Esophagus squamous epithelium (tissue), 5 donors: ENCODE measurements around the gene CENPS. TPM values are rescaled to one million over a fixed set of nuclear protein-coding genes. Genes with fewer than 3 reads are reported as not detected.
"Not testable (repeated sequence)": the region's sequence is repeated elsewhere in the genome, so short reads cannot be mapped to it uniquely, and the experiment has no call there.

ENCODE experiments used
- DNase-seq: peaks from one replicate; lab custom pipeline; 2025; lab: John Stamatoyannopoulos, UW
- H3K27ac ChIP-seq, 4 donors: fragments of 200-600 bp; sonication (generic); one replicate each; pipeline ENCODE4 v1.5.1; 2016 to 2019; ENCODE audit warnings: mild to moderate bottlenecking in 1 of 4
- H3K27me3 ChIP-seq, 4 donors: fragments of 200-600 bp; sonication (generic); 1 replicate in 3 of 4; 2 replicates in 1 of 4; pipeline versions ENCODE4 v1.5.1 to v1.6.0; 2017 to 2021; ENCODE audit warnings: antibody characterized with exemption in 1 of 4
- H3K36me3 ChIP-seq, 3 donors: fragments of 200-600 bp; sonication (generic); one replicate each; pipeline ENCODE4 v1.5.1; 2016 to 2019
- H3K4me1 ChIP-seq, 3 donors: fragments of 200-600 bp; sonication (generic); one replicate each; pipeline ENCODE4 v1.5.1; 2017 to 2019
- H3K4me3 ChIP-seq, 4 donors: fragments of 200-600 bp; sonication (generic); 1 replicate in 3 of 4; 2 replicates in 1 of 4; pipeline ENCODE4 v1.5.1; 2016 to 2019; ENCODE audit warnings: mild to moderate bottlenecking in 2 of 4, moderate library complexity in 1 of 4
- H3K9me3 ChIP-seq, 3 donors: fragments of 200-600 bp; sonication (generic); one replicate each; pipeline ENCODE4 v1.5.1; 2016 to 2019
- POLR2A ChIP-seq, 4 donors: fragments of 450-650 bp; IDR thresholded peaks; one replicate each; pipeline ENCODE4 v1.6.1; 2017; ENCODE audit warnings: antibody characterized with exemption in 4 of 4, mild to moderate bottlenecking in 4 of 4, moderate library complexity in 3 of 4
- WGBS, 2 donors: methylation state at CpG; one replicate each; pipeline ENCODE4 v1.1.5; 2018; 5-methylcytosine and 5-hydroxymethylcytosine counted together
- intact Hi-C: fragments of 100-400 bp; cut with DNase I; formaldehyde crosslinking; loops from one replicate; pipeline ENCODE4 v1.15.0; 2022
- total RNA-seq, 4 donors: library from RNA; depleted of rRNA; stranded (reverse); fragments of >200 nt; gene quantifications; one replicate each; pipeline ENCODE4 v1.1.0, GENCODE V29; 2016
- TF ChIP-seq, protein P1 (sequence below), 6 experiments: fragments of 450-650 bp in 4 of 6; fragments of 200-600 bp in 2 of 6; sonication (generic) in 2 of 6; IDR thresholded peaks; one replicate each; pipeline ENCODE4 v1.5.1; 2016 to 2019; ENCODE audit warnings: antibody characterized with exemption in 6 of 6, mild to moderate bottlenecking in 4 of 6, moderate library complexity in 4 of 6
- donor health status: DM: yes; HTN: yes; CAD: no.

Gene CENPS
- total RNA-seq, 4 donors from 2014 or later = 5.6 to 15.7 (median 6.1) TPM

DNA sequence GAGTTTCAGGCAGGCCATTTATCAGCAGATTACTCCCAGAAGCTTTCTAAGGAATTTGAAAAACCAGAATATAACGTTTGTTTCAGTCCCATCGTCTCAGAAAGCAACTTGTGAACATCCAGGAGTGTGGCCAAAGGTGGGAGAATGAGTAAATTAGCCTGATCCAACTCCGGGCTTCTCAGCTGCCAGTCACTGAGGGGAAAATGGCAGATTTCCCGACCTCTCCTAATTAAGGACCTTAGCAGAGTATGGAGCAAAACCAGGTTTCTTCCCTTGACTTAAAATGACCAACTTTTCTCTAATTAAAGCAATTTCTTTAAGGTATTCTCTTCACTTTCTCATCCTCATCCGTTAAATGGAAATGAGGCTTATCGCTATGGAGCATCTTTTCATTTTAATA, 20.6 kb downstream of the CENPS start:
- TF ChIP-seq POLR2A (IDR thresholded peaks at IDR 0.05) = no peak
- TF ChIP-seq, protein P1, sequence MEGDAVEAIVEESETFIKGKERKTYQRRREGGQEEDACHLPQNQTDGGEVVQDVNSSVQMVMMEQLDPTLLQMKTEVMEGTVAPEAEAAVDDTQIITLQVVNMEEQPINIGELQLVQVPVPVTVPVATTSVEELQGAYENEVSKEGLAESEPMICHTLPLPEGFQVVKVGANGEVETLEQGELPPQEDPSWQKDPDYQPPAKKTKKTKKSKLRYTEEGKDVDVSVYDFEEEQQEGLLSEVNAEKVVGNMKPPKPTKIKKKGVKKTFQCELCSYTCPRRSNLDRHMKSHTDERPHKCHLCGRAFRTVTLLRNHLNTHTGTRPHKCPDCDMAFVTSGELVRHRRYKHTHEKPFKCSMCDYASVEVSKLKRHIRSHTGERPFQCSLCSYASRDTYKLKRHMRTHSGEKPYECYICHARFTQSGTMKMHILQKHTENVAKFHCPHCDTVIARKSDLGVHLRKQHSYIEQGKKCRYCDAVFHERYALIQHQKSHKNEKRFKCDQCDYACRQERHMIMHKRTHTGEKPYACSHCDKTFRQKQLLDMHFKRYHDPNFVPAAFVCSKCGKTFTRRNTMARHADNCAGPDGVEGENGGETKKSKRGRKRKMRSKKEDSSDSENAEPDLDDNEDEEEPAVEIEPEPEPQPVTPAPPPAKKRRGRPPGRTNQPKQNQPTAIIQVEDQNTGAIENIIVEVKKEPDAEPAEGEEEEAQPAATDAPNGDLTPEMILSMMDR (IDR thresholded peaks at IDR 0.05) = no peak
- Histone ChIP-seq H3K36me3 (no peaks in the 10 kb centered on the region), H3K4me1 (peaks cover 0 to 17% (median 8%) of the 10 kb centered on the region in 3 donors), H3K4me3 (no peak overlapping the region), H3K9me3 (no peaks in the 10 kb centered on the region), H3K27me3 (no peaks in the 10 kb centered on the region), H3K27ac (no peak overlapping the region)
- intact Hi-C loops = no loop called here
- DNase-seq = no peak
- 41% methylated on average over 6 of the region's 6 CpGs for WGBS, 2 donors

DNA sequence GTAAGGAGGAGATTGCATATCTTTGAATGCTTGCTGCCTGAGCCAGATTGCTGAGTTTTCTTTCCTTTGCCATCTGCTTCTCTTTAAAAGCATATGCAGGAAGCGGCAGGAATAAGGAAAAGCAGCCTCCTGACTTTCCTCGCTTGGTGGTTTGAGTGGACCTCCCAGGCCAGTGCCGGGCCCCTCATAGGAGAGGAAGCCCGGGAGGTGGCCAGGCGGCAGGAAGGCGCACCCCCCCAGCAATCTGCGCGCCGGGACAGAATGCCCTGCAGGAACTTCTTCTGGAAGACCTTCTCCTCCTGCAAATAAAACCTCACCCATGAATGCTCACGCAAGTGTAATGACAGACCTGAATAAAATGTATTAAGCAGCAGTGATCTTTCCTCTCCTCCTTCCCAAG, 21.1 kb downstream of the CENPS start:
- Histone ChIP-seq H3K27ac (no peak overlapping the region), H3K27me3 (no peaks in the 10 kb centered on the region), H3K36me3 (no peaks in the 10 kb centered on the region), H3K4me3 (peak overlapping the region in 1 of 4 donors; percentile 40), H3K4me1 (peaks cover 0 to 22% (median 8%) of the 10 kb centered on the region in 3 donors), H3K9me3 (no peaks in the 10 kb centered on the region)
- TF ChIP-seq, protein P1 (IDR thresholded peaks at IDR 0.05) = no peak
- no peak for TF ChIP-seq POLR2A (IDR thresholded peaks at IDR 0.05)
- no peak for DNase-seq
- 2 to 4% methylated on average over 5 to 10 of the region's 10 CpGs for WGBS, 2 donors
- intact Hi-C loops = no loop called here

DNA sequence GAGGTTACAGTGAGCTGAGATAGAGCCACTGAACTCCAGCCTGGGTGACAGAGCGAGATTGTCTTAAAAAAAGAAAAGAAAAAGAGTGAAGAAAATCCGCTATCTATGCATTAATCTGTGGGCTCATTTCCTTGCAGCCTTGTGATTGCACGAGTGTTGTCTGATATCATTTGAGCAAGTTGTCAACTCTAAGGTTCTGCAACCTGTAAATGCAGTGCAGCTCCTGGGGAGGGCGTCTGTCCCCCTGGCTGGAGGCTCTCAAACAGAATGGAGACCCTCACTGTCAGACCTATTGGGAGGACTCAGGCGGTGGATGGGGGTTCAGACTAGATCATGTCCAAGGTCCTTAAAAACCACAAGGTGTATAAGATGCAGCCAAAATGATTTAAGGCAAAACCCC, 25.8 kb downstream of the CENPS start:
- no peak for DNase-seq
- intact Hi-C loops = no loop called here
- no peak overlapping the region for H3K4me3 ChIP-seq
- H3K27ac ChIP-seq = no peak overlapping the region
- 61 to 73% methylated on average over 5 of the region's 5 CpGs for WGBS, 2 donors
- H3K27me3 ChIP-seq = no peaks in the 10 kb centered on the region
- no peaks in the 10 kb centered on the region for H3K9me3 ChIP-seq
- peaks cover 4 to 54% (median 34%) of the 10 kb centered on the region in 3 donors for H3K4me1 ChIP-seq
- H3K36me3 ChIP-seq = peaks cover 0 to 12% (median 0%) of the 10 kb centered on the region in 3 donors
- no peak for TF ChIP-seq POLR2A (IDR thresholded peaks at IDR 0.05)
- TF ChIP-seq, protein P1 (IDR thresholded peaks at IDR 0.05) = no peak

DNA sequence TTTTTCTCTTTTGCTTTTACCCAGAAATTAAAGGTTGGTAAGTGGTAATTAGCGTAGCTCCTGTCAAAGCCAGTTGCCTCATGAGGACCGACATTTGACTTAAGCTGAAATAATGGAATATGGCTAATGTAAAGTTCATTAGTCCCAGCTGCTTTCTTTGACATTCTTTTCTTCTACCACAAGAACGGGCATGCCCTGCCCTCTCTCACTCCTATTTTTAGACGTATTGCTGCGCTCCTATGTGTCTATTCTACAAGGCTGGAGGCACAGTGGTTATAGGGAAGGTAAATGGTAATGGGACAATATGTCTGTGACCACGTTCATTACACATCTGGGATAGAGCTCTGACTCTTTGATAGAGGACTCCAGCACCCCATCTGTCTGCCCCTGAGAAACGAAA, 26.4 kb downstream of the CENPS start:
- peak overlapping the region; percentile 69 to 77 (median 74) for H3K27ac ChIP-seq
- no peaks in the 10 kb centered on the region for H3K27me3 ChIP-seq
- peaks cover 4 to 48% (median 28%) of the 10 kb centered on the region in 3 donors for H3K4me1 ChIP-seq
- H3K4me3 ChIP-seq = no peak overlapping the region
- no peak for DNase-seq
- no peaks in the 10 kb centered on the region for H3K9me3 ChIP-seq
- 44 to 46% methylated on average over 7 of the region's 7 CpGs for WGBS, 2 donors
- peaks cover 0 to 19% (median 0%) of the 10 kb centered on the region in 3 donors for H3K36me3 ChIP-seq
- intact Hi-C loops = no loop called here
- no peak for TF ChIP-seq POLR2A (IDR thresholded peaks at IDR 0.05)
- TF ChIP-seq, protein P1 (IDR thresholded peaks at IDR 0.05) = no peak

DNA sequence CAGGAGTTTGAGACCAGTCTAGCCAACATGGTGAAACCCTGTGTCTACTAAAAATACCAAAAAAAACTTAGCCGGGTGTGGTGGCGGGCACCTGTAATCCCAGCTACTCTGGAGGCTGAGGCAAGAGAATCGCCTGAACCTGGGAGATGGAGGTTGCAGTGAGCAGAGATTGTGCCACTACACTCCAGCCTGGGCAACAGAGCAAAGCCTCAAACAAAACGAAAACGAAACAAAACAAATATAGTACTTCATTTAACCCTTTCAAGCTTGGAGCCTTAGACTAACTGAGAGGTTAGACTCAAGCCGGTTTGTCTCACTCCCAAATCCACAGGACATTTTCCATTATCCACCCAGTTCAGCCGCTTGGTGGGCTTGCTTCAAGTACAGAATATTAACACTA, 27.2 kb downstream of the CENPS start:
- peaks cover 4 to 43% (median 26%) of the 10 kb centered on the region in 3 donors for H3K4me1 ChIP-seq
- H3K27me3 ChIP-seq, DNase-seq, H3K9me3 ChIP-seq, intact Hi-C loops: not testable (repeated sequence)
- peaks cover 0 to 27% (median under 1%) of the 10 kb centered on the region in 3 donors for H3K36me3 ChIP-seq
- 42 to 64% methylated on average over 6 of the region's 7 CpGs for WGBS, 2 donors
- peak overlapping the region in 1 of 4 donors; percentile 16 for H3K4me3 ChIP-seq
- peak overlapping the region; percentile 69 to 77 (median 74) for H3K27ac ChIP-seq
